Activated T-cell treated with anti-CD3 and anti-CD28 coated beads, Interleukin-2, amount 50 U/mL, for 4 hours (primary cell): ENCODE results near the gene DHCR24. TPM values are rescaled to one million over a fixed set of nuclear protein-coding genes. Genes with fewer than 3 reads are reported as not detected.

Source experiments
- ATAC-seq, 2 donors: fragments of 200-7000 bp; cut with Tn5 transposase; one replicate each; pipeline ENCODE4 v1.10.0; 2021
- DNase-seq: peaks from one replicate; pipeline ENCODE4 v3.0.0-alpha.2; 2020
- H3K27me3 Mint-ChIP-seq: one replicate; pipeline ENCODE4 v1.8.0; 2021; ENCODE audit warnings: low read depth, mixed read lengths
- H3K36me3 Mint-ChIP-seq: one replicate; pipeline ENCODE4 v1.8.0; 2022; ENCODE audit warnings: mixed read lengths; ENCODE audit not compliant: insufficient read depth
- H3K4me1 Mint-ChIP-seq: one replicate; pipeline ENCODE4 v1.8.0; 2021; ENCODE audit warnings: low read depth, mixed read lengths
- H3K4me3 Mint-ChIP-seq: one replicate; pipeline ENCODE4 v1.8.0; 2021; ENCODE audit warnings: mild to moderate bottlenecking, moderate library complexity, mixed read lengths
- H3K9me3 Mint-ChIP-seq: one replicate; pipeline ENCODE4 v1.8.0; 2021; ENCODE audit warnings: mixed read lengths
- total RNA-seq, 3 donors: library from RNA; stranded (reverse); gene quantifications; one replicate each; pipeline ENCODE4 v1.2.1, GENCODE V29; 2021

Gene DHCR24
- total RNA-seq, 3 donors from 2014 or later: 53.0 to 70.5 (median 66.8) TPM

DNA sequence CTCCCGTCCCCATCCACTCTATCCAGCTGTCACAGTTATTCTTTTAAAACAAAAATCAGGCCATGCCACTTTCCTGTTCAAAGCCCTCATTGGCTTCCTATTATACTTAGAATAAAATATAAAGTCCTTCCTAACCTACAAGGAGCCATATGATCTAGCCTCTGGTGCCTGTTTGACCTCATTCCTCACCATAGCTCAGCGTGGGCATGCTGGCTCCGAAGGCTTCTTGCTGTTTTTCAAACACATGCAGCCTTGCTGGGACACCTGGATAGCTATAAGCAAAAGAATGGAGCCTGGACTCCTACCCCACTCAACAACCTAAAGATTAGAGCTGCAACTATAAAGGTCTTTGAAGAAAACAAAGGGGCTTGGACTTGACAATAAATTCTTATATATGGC, 23.7 kb downstream of the DHCR24 start:
- Mint-ChIP-seq H3K27me3 (no peaks in the 10 kb centered on the region), H3K4me1 (peaks cover 2% of the 10 kb centered on the region), H3K36me3 (peaks cover 28% of the 10 kb centered on the region), H3K9me3 (no peaks in the 10 kb centered on the region), H3K4me3 (no peak overlapping the region)
- DNase-seq (no peak), ATAC-seq (no peak)

DNA sequence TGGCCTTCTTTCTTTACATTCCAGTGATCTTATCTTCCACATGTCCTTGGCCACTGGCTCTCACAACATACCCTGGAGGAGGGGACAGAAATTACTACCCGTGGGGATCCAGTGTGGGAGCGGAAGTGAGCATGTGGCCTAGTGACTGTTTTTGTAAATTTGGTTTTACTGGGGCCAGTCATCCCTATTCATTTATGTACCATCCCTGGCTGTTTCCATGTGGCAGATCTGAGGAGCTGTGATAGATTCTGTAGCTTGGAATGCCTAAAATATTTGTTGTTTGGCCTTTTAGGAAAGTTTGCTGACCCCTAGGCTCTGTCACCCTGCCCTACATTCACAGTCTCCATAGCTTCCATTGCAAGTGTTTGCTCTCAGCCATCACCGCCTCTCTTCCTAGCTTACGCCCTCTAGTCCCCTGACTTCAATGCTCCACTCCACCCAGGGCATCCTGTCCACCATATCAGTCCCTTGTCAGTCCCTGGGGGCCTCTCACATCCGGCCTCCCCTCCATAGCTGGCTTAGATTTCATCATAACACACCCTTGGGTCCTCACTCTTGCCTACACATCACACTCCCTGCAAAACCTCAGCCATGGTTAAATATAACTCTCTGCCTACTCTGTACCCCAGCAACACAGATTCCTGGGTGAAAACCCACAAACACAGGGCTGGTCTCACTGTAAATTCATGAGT, 25.8 kb downstream of the DHCR24 start:
- ATAC-seq: no peak
- Mint-ChIP-seq H3K4me1 (peaks cover 2% of the 10 kb centered on the region), H3K9me3 (no peaks in the 10 kb centered on the region), H3K4me3 (no peak overlapping the region), H3K27me3 (no peaks in the 10 kb centered on the region), H3K36me3 (peaks cover 29% of the 10 kb centered on the region)
- DNase-seq: no peak

DNA sequence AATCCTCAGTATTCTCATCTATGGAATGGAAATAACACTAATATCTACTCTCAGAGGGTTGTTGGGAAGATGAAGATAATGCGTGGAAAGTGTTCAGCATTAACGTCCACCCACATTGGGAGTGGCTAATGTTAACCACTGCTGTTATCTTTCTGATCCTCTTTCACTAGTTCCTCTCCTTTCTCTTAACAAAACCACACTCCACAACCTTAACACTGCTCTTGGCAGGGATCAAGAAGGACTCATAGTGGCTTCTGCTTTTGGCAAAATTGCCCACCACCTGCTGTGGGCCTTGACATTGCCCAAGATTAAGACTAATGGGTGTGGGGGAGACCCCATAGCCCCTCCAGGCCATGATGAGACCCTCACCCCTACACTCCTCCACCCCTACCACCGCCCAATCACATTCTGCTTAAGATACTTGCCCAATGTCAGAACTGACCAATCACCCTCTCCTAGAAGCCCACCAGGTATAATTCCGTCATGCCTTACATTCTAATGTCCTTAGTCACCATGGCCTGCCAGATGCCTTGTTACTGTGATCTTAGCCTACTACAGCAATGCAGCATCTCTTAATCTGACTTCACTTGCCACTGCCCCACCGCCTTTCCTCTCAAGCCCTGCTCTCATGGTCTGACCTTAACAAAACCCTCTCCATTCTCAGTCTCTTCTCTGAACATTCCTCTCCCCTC, 27.1 kb downstream of the DHCR24 start:
- peaks cover 26% of the 10 kb centered on the region for H3K36me3 Mint-ChIP-seq
- H3K4me1 Mint-ChIP-seq: peaks cover 2% of the 10 kb centered on the region
- no peak overlapping the region for H3K4me3 Mint-ChIP-seq
- no peaks in the 10 kb centered on the region for H3K27me3 Mint-ChIP-seq
- no peak for DNase-seq
- ATAC-seq: no peak
- H3K9me3 Mint-ChIP-seq: no peaks in the 10 kb centered on the region

DNA sequence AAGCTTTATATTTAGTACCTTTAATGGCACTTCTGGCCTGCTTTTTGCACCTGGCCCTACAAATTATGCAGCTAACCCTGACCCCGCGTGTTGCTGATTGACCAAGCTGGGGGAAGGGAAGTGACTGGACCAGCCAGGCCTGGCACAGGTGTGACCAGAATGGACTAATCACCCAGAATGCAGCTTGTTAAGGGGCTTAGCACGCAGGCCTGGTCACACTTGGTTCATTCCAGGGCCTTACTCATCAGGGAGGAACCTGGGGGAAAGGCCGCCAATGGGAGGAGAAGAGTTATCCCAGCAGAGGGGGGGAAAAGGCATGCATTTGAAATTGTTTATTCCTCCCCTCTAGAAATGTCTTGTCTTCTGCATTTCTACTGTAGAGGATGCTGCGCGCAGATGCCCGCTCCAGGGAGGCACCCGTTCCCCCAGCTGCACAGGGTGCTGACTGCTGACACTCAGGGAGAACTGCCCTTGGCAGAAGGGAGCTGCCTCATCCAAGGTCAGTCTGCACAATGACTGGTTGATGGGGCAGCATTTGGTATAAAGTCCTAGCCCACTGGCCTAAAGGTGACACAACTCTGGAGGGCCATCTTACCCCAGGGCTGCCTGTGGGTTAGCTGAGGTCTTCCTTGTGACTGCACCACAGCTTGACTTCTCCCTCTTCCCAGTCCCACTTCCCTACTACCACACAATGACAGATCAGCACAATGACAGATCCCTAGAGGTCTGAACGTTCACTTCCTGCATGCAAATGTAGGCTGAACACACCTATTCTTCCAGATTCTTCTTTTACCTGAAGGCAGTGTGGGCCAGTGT, 29.0 kb downstream of the DHCR24 start:
- H3K36me3 Mint-ChIP-seq: peaks cover 15% of the 10 kb centered on the region
- ATAC-seq (no peak), DNase-seq (no peak)
- H3K4me1 Mint-ChIP-seq: peaks cover 2% of the 10 kb centered on the region
- no peaks in the 10 kb centered on the region for H3K9me3 Mint-ChIP-seq
- H3K27me3 Mint-ChIP-seq: no peaks in the 10 kb centered on the region
- H3K4me3 Mint-ChIP-seq: no peak overlapping the region

DNA sequence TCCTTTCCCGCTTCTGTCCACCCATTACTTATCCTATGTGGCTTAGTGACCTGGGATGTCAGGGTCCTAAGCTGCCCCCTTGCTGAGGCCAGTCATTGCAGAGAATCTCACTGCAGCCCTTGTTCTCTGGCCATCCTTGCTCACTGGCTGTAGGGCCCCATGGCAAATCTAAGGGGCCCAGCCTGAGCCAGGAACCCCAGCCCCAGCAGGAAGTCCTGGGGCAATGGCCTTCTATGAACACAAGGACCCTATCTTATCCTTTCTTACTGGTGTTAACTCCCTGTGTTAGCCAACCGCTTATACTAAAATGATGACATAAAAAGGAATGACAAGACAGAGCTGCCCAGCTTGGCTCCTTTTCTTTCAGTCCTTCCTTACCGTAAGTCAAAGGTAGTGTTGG, 29.9 kb downstream of the DHCR24 start:
- no peak for ATAC-seq
- Mint-ChIP-seq H3K36me3 (peaks cover 12% of the 10 kb centered on the region), H3K4me1 (peaks cover 2% of the 10 kb centered on the region)

DNA sequence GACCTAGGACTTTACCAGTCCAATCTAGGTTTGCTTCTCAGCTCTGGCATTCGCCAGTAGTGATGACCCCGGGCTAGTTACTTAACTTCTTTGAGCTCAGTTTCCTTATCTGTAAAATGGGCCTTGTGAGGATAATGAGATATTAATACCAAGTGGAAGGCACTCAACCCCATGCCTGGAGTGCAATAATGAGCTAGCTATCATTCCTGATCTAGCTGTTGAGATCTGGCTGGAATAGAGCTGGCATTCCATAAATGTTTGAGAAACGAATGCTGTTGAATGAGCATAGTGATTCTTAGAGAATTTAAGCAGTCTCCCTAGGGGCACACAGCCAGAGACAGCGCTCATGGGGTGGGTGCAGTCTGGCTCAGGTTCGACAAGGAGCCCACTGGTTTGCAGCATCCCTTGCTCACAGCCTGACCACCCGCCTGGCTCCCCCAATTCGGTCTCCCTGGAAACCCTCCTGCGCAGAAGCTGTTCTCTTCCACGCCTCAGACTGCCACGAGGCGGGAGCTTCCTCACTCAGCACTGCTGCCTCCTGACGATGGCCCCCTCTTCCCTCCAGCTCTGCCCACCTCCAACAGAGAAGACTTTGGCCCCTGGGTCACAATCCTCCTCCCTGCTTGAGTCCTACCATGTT, 32.5 kb downstream of the DHCR24 start:
- no peaks in the 10 kb centered on the region for H3K4me1 Mint-ChIP-seq
- no peak overlapping the region for H3K4me3 Mint-ChIP-seq
- peaks cover 9% of the 10 kb centered on the region for H3K36me3 Mint-ChIP-seq
- H3K27me3 Mint-ChIP-seq: no peaks in the 10 kb centered on the region
- H3K9me3 Mint-ChIP-seq: no peaks in the 10 kb centered on the region
- no peak for ATAC-seq
- DNase-seq: no peak

More for the DNA sequence above, 29.9 kb downstream of the DHCR24 start:
- Mint-ChIP-seq H3K4me3 (no peak overlapping the region), H3K9me3 (no peaks in the 10 kb centered on the region), H3K27me3 (no peaks in the 10 kb centered on the region)
- DNase-seq: no peak

DNA sequence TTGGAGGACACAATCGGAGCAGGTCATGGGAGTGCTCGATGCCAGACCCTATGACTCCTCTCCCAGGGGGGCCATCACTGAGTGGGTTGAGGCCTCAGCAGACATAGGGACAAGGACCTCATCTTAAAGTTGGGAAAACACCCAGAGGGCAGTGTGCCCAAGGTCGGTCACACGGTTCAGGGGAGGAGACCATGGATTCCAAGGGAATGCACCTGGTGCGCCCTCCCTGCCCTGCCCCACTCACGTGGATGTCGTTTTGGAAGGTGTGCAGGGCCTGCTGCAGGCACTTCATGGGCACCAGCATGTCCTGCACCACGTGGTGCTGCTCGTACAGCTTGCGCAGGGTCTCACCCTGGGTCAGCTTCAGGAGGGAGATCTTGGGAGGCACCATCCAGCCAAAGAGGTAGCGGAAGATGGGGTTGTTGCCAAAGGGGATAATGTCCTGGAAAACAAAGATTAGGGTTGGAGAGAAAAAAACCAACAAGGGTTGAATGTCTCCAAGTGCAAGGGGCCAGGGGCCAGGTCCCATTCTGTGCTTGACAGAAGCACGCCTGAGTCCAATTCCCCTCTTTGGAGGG, 33.1 kb downstream of the DHCR24 start:
- ATAC-seq (no peak), DNase-seq (no peak)
- Mint-ChIP-seq H3K9me3 (no peaks in the 10 kb centered on the region), H3K4me1 (no peaks in the 10 kb centered on the region), H3K36me3 (peaks cover 9% of the 10 kb centered on the region), H3K27me3 (no peaks in the 10 kb centered on the region), H3K4me3 (no peak overlapping the region)

DNA sequence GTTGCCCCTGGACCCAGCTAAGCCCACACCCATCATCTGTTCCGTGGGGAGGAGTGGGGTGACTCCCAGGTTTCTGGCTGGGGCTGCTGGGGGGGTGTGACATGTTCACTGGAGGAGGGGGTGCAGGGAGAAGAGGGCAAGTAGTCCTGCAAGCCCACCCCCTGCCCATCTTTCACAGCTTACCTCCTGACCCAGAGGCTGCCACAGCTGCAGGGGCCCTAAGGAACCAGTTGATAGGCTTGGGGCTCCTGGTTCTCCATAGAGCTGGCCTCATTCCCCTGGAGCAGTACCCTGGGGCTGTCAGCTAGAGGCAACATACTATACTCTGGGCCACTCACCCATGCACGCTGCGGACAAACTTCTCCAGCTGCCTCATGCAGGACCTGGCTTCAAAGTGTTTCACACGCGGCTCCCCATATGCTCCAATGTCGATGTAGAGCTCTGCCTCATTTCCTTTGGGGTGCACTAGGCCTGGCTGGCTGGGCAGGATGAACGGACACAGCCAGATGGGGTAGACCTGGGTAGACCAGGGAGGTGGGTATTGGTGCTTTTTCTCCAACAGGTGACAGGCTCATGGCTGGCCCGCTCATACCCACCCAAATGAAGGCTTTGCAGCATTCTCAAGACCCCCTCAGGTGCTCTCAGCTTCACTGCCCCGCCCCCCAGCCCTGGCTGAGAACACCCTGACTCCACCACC, 33.8 kb downstream of the DHCR24 start:
- Mint-ChIP-seq H3K27me3 (no peaks in the 10 kb centered on the region), H3K9me3 (no peaks in the 10 kb centered on the region), H3K4me3 (no peak overlapping the region), H3K4me1 (no peaks in the 10 kb centered on the region), H3K36me3 (peaks cover 8% of the 10 kb centered on the region)
- DNase-seq (no peak), ATAC-seq (no peak)

DNA sequence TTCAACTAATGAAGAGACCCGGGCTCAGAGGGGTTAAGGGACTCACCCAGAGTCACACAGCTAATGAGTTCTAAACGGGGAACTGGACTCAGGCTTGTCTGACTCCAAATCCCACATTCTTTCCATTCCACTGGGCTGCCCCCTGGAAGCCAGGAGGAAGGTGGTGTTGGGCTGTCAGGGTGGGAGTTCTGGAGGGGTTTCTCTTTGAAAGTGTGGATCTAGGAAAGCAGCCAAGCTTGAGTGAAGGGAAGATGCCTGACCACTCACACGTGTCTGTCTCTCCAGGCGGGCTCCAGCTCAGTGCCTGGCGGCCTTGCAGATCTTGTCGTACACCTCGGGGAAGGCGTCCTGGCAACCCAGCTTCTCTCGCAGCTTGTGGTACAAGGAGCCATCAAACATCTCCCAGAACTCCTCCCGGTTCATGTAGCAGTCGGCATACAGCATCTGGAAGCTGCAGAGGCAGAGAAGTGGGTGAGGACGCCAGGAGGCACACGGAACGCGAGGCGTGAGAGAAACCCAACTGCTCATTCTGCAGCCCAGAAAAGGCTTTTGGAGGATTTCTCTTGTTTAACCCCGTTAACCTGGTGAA, 35.0 kb downstream of the DHCR24 start:
- Mint-ChIP-seq H3K4me3 (no peak overlapping the region), H3K9me3 (no peaks in the 10 kb centered on the region), H3K4me1 (no peaks in the 10 kb centered on the region), H3K36me3 (peaks cover 7% of the 10 kb centered on the region), H3K27me3 (no peaks in the 10 kb centered on the region)
- ATAC-seq (no peak), DNase-seq (no peak)

DNA sequence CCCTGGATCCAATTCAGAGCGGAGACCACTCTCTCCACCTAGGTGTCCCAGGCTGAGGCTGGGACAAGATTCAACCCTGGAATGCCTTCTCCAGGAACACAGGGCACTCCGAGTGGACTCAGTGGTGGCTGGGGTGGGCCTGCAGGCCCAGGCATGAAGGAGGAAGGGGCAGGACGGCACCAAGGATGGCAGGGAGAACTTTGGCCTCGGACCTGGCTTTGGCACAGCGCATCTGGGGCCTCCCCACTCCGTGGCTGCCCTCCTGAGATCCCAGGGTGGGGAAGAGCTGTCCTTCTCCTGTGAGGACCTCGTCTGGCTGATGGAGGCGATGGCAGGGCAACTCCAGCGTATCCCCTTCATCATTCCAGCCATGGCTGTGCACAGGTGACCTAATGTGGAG, 35.6 kb downstream of the DHCR24 start:
- Mint-ChIP-seq H3K27me3 (no peaks in the 10 kb centered on the region), H3K9me3 (no peaks in the 10 kb centered on the region), H3K4me3 (no peak overlapping the region), H3K4me1 (no peaks in the 10 kb centered on the region), H3K36me3 (peaks cover 7% of the 10 kb centered on the region)
- DNase-seq: no peak
- no peak for ATAC-seq

DNA sequence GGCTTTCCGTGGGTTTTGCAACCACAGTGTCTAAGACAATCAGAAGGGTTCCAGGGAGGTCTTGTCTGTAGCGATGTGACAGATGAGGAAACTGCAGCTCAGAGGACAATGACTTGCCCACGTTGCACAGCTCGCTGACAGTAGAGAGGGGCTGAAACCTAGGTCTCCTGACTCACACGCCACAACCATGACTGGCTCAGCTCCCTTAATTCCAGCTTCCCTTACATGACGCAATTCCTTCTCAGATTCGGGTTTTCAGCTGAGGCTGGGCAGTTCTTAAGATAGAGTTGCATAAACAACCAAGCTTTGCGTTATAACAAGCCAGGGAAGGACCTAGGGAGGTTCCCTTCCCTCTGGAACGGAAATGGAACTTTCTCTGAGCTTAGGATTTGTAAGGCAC, 36.3 kb downstream of the DHCR24 start:
- no peaks in the 10 kb centered on the region for H3K4me1 Mint-ChIP-seq
- no peaks in the 10 kb centered on the region for H3K9me3 Mint-ChIP-seq
- H3K27me3 Mint-ChIP-seq: no peaks in the 10 kb centered on the region
- DNase-seq (no peak), ATAC-seq (no peak)
- peaks cover 7% of the 10 kb centered on the region for H3K36me3 Mint-ChIP-seq
- H3K4me3 Mint-ChIP-seq: no peak overlapping the region

DNA sequence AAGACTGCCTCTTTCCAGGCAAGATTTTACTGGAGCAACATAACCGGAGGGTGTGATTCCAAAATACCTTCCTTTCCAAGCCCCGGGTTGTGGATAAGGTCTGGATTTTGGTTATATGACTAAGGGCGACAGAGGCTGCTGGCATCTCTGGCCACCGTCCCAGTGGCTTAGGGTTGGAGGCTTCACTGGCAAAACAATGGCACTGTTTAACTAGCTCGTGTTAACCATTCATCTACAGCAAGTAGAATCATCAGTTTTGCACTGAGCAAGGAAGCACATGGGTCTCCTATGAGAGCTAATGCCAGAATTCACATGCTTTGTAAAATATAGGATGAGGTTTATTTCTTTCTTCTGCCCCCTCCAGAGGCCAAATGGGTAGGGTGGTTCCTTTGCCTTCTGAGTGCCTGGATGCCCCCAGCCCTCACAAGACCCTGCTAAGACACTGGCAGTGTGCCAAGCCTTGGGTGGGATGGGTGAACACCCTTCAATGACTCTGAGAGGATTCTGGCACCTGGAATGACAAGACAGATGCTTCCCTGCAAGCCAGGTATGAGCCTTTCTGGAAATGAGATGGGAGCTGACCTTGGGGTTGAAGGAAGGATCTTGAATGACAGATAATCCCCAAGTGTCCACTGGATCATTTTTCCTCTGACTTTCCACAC, 36.8 kb downstream of the DHCR24 start:
- Mint-ChIP-seq H3K4me1 (no peaks in the 10 kb centered on the region), H3K4me3 (no peak overlapping the region), H3K9me3 (no peaks in the 10 kb centered on the region), H3K36me3 (peaks cover 7% of the 10 kb centered on the region), H3K27me3 (no peaks in the 10 kb centered on the region)
- DNase-seq (no peak), ATAC-seq (no peak)
